Measurements from ENCODE around the gene KL. TPM values are rescaled to one million over a fixed set of nuclear protein-coding genes. Genes with fewer than 3 reads are reported as not detected.

The KL gene
- total and polyA plus RNA-seq, 10 of the 15 experiments (the other 5 are each of a cell fraction or from before 2014, with no cell fraction given), result 0.08 to 2.1 (median 1.4) TPM

- Histone ChIP-seq H3K36me3 (ENCODE audit: control insufficient read depth in 2 of 2, insufficient read depth in 2 of 2, low read length in 1 of 2) (no peaks in the 10 kb centered on the region), H3K4me1 (ENCODE audit: control insufficient read depth, insufficient read depth, low read length) (no peaks in the 10 kb centered on the region), H2AFZ (ENCODE audit: control insufficient read depth, low read depth, low read length) (no peak overlapping the region), H3K4me3 (no peak overlapping the region), H3K4me2 (ENCODE audit: control insufficient read depth, insufficient read depth) (no peak overlapping the region), H3K27ac (ENCODE audit: control insufficient read depth, insufficient read depth) (no peak overlapping the region), H3K27me3 (replicated peaks in 1 of 2; ENCODE audit: control insufficient read depth in 2 of 2, insufficient read depth in 2 of 2, low read length in 1 of 2) (no peaks in the 10 kb centered on the region), H4K20me1 (ENCODE audit: control insufficient read depth, insufficient read depth) (no peaks in the 10 kb centered on the region), H3K79me2 (ENCODE audit: control insufficient read depth, insufficient read depth, low read length) (no peaks in the 10 kb centered on the region), H3K9me3 (replicated peaks; ENCODE audit: control insufficient read depth, insufficient read depth, low read length) (peaks cover 8% of the 10 kb centered on the region), H3K9ac (ENCODE audit: control insufficient read depth, insufficient read depth, low read length) (no peak overlapping the region)
- ChIA-PET SMC1A (ENCODE audit: uncharacterized antibody, unreplicated experiment) (no interaction called here), CTCF (no interaction called here), RAD21 (ENCODE audit: unreplicated experiment) (no interaction called here), POLR2A (no interaction called here)
- in situ Hi-C loops (cut with MboI), result no loop called here
- DNase-seq (ENCODE audit: low read depth, low spot score) (no peak), FAIRE-seq (no peak), ATAC-seq (no peak)
- BruUV-seq (replicated peaks), result no TSS peak
- TF ChIP-seq EZH2 (IDR thresholded peaks at IDR 0.05; ENCODE audit: borderline replicate concordance, control insufficient read depth, low read depth, low read length), result no peak
- no peak for TF ChIP-seq KAT2A (conservative IDR thresholded peaks at IDR 0.05; ENCODE audit: control insufficient read depth, low read depth, low read length)
- TF ChIP-seq SPI1 (IDR thresholded peaks at IDR 0.05; ENCODE audit: borderline replicate concordance, insufficient read depth, low read depth, low read length), result no peak
- 21% methylated on average over 2 of the region's 2 CpGs for WGBS (ENCODE audit: insufficient coverage, insufficient replicate concordance, low lambda C conversion rate, missing lambda C conversion rate)
- intact Hi-C loops (cut with micrococcal nuclease; ENCODE audit: unreplicated experiment), result no loop called here
Measured at GRCh38 chr13:33006134-33006533, 10.1 kb upstream of the KL start.

GRCh38 chr13:33006638-33007037 is 9.6 kb upstream of the KL start:
- FAIRE-seq (no peak), ATAC-seq (no peak), DNase-seq (ENCODE audit: low read depth, low spot score) (no peak)
- Histone ChIP-seq H3K4me3 (no peak overlapping the region), H3K9me3 (replicated peaks; ENCODE audit: control insufficient read depth, insufficient read depth, low read length) (peaks cover 8% of the 10 kb centered on the region), H3K36me3 (ENCODE audit: control insufficient read depth in 2 of 2, insufficient read depth in 2 of 2, low read length in 1 of 2) (no peaks in the 10 kb centered on the region), H4K20me1 (ENCODE audit: control insufficient read depth, insufficient read depth) (no peaks in the 10 kb centered on the region), H3K4me1 (ENCODE audit: control insufficient read depth, insufficient read depth, low read length) (no peaks in the 10 kb centered on the region), H2AFZ (ENCODE audit: control insufficient read depth, low read depth, low read length) (no peak overlapping the region), H3K27me3 (replicated peaks in 1 of 2; ENCODE audit: control insufficient read depth in 2 of 2, insufficient read depth in 2 of 2, low read length in 1 of 2) (no peaks in the 10 kb centered on the region), H3K27ac (ENCODE audit: control insufficient read depth, insufficient read depth) (no peak overlapping the region), H3K4me2 (ENCODE audit: control insufficient read depth, insufficient read depth) (no peak overlapping the region), H3K79me2 (ENCODE audit: control insufficient read depth, insufficient read depth, low read length) (no peaks in the 10 kb centered on the region), H3K9ac (ENCODE audit: control insufficient read depth, insufficient read depth, low read length) (no peak overlapping the region)
- CTCF ChIA-PET, result interaction anchor here (0.7 kb wide), 1 partner anchor 12 kb away, joined by 5 read pairs; no protein-coding TSS in a partner anchor
- in situ Hi-C loops (cut with MboI), result no loop called here
- WGBS (ENCODE audit: insufficient coverage, insufficient replicate concordance, low lambda C conversion rate, missing lambda C conversion rate), result 63% methylated on average over 3 of the region's 3 CpGs
- RAD21 ChIA-PET (ENCODE audit: unreplicated experiment), result no interaction called here
- SMC1A ChIA-PET (ENCODE audit: uncharacterized antibody, unreplicated experiment), result interaction anchor here (0.8 to 1.8 kb wide), 2 partner anchors 37 to 96 kb away, joined by 3 to 4 read pairs; no protein-coding TSS in a partner anchor
- intact Hi-C loops (cut with micrococcal nuclease; ENCODE audit: unreplicated experiment), result no loop called here
- POLR2A ChIA-PET, result no interaction called here
- BruUV-seq (replicated peaks), result no TSS peak
- no peak for TF ChIP-seq ZSCAN29 (IDR thresholded peaks at IDR 0.05)
- no peak for TF ChIP-seq PAX5 (IDR thresholded peaks at IDR 0.05; ENCODE audit: borderline replicate concordance, low read depth, low read length)
- no peak for TF ChIP-seq SPI1 (IDR thresholded peaks at IDR 0.05; ENCODE audit: borderline replicate concordance, insufficient read depth, low read depth, low read length)
- TF ChIP-seq PAX8 (IDR thresholded peaks at IDR 0.05), result no peak
- no peak for TF ChIP-seq MXI1 (IDR thresholded peaks at IDR 0.05; ENCODE audit: low read depth, low read length)
- no peak for TF ChIP-seq BCLAF1 (IDR thresholded peaks at IDR 0.05)
- TF ChIP-seq USF1 (IDR thresholded peaks at IDR 0.05; ENCODE audit: borderline replicate concordance, extremely low read length, insufficient read depth, low read depth, low read length), result no peak
- TF ChIP-seq NFYB (IDR thresholded peaks at IDR 0.05; ENCODE audit: insufficient read depth, low read depth, low read length), result no peak
- TF ChIP-seq FOXM1 (IDR thresholded peaks at IDR 0.05; ENCODE audit: low read depth, low read length), result no peak
- no peak for TF ChIP-seq BACH1 (IDR thresholded peaks at IDR 0.05; ENCODE audit: borderline replicate concordance)
- TF ChIP-seq TCF7 (IDR thresholded peaks at IDR 0.05; ENCODE audit: borderline replicate concordance), result no peak
- TF ChIP-seq TCF12 (IDR thresholded peaks at IDR 0.05; ENCODE audit: low read depth, low read length), result no peak

Data from GM12878 (cell line).